ENCODE measurements around the gene ATXN2.

ATXN2 gene

DNA sequence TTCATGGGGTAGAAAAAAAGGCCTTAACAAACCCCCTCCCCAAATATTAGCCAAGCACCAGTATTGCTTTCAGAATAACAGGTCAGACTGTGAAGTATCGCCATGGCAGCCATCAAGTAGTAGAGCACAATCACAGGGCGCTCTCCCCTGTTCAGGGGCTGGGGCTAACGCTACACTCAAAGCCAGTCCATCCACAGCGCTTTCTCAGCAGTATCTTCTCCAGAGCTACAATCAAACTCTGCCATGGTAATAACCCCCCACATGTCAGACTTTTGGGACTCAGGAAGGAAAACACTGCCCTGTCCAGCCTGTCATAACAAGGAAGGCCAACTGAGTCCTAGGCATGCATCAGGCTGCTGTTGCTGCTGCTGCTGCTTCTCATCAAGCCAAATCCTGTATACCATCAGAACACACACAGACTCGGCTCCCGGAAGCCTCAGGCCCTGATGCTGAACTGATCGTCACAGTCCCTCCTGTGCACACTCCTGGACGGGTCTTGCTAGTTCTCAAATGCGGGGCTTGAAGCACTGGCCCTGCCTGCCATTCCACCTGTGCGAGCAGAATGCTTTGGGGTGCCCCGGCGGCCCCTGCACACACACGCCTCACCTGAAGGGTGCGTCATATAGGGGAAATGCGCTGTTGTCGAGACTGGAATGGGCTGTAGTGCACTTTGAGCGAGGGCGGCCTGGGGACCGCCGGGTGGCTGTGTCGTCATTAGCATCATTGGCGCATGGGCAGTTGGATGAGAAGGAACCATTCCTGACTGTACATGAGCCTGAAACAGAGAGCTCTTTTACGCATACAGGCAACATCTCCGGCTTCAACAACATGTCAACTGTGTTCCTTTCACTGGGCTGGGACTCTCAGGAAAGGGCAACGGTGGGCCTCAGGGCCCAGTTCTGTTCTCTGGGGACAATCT lies 145.8 kb downstream of the ATXN2 start:
- no peak for DNase-seq (ENCODE audit: extremely low read depth in 1 of 2, low read depth in 1 of 2)

DNA sequence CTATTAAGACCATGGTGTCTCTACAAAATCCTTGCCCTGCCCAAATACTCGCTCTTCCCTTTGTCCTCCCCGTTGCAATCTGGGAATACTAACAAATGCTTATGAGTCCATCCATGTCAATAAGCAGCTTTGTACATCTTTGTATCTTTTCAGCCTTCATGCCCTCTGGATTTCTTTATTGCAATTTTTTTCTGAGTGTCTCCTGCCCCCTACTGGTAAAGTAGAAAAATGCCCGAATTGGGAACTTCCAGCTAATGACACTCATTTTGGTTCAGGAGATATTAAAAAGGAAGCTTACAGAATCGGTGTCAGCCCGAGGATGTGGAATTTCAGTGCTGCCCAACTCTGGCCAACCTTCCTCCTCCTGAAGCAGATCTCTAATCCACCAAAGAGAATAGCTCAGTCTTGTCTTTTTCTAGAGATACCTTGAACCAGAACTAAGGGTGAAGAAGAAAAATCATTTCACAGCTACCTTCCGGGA lies 147.4 kb downstream of the ATXN2 start:
- no peak for DNase-seq (ENCODE audit: extremely low read depth in 1 of 2, low read depth in 1 of 2)

DNA sequence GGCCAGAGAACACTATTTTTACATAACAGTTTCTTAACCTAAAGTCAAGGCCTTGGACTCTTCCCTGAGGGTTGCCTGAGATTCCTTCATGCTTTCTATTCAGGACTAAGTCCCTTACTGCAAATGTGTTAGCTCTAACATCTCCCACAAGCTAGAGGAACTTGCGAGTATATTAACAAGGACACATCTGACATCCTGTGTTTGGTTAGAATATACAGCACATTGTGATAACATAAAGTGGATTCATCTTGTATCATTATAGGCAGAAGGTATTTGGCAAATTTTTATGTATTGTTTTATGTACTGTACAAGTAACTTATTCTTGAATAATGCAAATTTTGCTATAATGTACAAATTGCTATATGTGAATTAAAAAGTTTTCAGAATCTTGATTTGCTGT lies 147.9 kb downstream of the ATXN2 start:
- no peak for DNase-seq (ENCODE audit: extremely low read depth in 1 of 2, low read depth in 1 of 2)

DNA sequence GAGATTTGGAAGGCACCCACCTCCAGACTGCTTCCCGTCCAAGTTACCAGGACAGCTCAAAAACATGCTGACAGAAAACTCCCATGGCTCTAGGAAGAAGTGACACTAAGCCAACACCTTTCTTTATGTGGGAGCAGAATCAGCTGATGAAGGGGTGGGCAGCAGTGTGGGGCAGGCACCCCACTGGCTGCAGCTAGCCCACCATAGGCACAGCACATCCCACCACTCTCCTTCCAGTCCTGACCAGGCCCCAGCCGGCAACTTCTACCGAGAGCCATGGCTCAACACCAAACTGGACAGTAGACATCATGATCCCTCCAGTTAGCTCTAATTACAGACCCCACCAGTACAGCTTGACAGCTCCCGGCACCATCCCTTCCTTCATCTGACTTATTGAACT lies 148.4 kb downstream of the ATXN2 start:
- DNase-seq (ENCODE audit: extremely low read depth in 1 of 2, low read depth in 1 of 2), result no peak

DNA sequence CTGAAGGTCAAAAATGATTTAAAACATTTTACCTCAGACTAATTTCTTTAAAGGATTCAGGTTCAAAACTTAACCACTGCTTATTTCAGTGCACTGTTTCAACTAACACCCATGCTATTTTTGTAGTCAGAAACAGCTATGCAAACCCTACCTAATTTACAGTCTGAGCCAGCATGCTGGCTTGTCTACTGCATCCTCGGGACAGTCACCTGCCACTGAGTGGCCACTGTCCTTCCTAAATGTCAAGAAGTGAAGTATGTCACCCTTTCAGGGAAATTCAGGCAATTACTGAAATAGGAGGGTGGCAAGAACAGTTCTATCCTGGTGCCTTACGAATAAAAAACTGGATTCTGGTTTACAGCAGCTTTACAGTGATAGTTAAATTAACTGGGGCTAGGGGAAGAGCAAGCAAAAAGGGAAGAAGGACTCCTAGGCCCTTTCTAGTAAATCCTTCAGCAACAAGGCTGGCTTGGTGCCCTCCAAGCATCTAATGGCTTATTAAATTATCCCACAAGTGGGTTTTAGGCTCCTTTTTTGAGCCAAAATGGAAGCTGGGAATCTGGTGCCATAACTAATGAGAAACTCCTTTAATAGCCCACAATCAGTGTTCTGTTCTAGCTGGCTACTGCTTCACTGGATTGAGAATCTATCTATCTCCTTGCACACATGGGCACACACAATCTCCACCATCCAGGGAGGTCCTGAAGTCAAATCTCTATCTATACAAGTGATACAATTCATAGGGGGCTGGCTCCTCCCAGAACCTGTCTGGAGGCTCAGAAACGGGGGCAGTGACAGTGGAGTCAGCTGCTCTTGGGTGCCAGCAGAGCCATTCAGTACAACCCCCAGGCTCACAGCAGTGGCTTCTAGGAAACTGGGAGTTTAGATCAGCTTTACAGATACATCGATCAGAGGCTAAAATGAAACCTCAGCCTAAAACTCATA lies 150.0 kb downstream of the ATXN2 start:
- no peak for DNase-seq (ENCODE audit: extremely low read depth in 1 of 2, low read depth in 1 of 2)

DNA sequence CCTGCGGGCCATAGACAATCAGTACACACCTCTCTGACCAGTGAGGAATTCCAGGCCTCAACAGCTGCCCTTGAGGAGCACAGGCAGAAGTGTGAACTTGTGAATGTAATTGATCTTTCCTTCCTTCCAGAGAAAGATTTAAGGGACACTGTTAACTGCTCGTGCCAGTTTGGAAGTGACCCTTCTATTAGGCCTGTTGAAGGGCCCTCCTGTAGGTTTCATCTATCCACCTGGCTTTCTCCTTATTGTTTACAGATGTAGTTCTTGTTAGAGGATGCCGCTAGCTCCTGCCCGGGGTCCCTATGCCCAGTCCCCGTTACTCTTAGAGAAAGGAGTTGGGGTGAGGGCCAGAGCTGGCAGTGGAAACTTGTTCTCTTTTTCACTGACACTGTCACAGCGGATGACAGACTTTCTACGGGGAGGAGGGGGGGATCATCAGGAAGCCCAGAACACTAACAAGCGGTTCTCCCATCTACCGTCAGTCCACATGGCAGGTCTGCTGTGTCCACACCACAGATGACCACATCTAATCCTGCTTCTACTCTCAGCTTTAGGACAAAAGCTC lies 150.8 kb downstream of the ATXN2 start:
- no peak for DNase-seq (ENCODE audit: extremely low read depth in 1 of 2, low read depth in 1 of 2)

DNA sequence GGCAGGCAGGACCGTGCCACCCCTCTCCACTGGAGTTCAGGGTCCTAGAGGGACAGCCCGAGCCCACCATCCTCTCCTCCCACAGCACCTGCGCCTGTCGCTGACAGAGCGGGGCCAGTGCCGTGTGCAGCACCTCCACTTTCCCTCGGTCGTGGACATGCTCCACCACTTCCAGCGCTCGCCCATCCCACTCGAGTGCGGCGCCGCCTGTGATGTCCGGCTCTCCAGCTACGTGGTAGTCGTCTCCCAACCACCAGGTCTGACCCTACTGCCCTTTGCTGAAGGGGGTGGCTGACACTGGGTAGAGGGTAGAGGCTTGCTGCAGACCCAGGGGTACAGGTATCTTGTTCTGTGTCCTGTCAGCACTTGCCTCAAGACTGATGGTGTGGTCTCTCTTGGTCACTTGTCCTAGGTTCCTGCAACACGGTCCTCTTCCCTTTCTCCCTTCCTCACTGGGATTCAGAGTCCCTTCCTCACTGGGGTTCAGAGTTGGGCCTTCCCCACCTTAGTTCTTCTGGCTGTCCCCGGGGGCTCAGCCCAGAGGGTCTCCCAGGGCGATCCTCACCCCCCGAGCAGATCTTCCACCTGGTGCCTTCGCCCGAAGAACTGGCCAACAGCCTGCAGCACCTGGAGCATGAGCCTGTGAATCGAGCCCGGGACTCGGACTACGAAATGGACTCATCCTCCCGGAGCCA lies 151.4 kb downstream of the ATXN2 start:
- no peak for DNase-seq (ENCODE audit: extremely low read depth in 1 of 2, low read depth in 1 of 2)

DNA sequence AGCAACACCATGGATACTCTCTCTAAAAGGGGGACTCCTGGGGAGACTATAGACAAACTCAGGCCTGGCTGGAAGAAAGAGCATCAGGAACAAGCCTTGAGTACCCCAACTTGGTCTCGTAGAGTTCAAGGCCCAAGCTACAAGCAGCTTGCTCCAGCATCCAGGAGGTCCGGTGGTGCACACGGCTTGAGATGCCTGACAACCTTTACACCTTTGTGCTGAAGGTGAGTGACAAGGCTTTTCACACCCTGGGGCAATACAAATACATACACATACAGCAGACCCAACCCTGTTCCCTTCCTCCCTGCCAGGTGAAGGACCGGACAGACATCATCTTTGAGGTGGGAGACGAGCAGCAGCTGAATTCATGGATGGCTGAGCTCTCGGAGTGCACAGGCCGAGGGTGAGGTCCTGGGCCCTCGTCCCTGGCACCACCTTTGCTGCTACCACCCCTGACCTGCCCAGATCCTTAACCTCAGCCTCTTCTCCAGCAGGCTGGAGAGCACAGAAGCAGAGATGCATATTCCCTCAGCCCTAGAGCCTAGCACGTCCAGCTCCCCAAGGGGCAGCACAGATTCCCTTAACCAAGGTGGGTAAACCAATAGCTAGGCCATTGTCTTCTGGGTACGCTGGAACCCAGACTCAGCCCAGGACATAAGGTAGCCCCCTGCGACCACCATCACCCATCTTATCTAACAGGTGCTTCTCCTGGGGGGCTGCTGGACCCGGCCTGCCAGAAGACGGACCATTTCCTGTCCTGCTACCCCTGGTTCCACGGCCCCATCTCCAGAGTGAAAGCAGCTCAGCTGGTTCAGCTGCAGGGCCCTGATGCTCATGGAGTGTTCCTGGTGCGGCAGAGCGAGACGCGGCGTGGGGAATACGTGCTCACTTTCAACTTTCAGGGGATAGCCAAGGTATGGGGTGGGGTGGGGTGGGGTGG lies 152.2 kb downstream of the ATXN2 start:
- DNase-seq (ENCODE audit: extremely low read depth in 1 of 2, low read depth in 1 of 2), result no peak

DNA sequence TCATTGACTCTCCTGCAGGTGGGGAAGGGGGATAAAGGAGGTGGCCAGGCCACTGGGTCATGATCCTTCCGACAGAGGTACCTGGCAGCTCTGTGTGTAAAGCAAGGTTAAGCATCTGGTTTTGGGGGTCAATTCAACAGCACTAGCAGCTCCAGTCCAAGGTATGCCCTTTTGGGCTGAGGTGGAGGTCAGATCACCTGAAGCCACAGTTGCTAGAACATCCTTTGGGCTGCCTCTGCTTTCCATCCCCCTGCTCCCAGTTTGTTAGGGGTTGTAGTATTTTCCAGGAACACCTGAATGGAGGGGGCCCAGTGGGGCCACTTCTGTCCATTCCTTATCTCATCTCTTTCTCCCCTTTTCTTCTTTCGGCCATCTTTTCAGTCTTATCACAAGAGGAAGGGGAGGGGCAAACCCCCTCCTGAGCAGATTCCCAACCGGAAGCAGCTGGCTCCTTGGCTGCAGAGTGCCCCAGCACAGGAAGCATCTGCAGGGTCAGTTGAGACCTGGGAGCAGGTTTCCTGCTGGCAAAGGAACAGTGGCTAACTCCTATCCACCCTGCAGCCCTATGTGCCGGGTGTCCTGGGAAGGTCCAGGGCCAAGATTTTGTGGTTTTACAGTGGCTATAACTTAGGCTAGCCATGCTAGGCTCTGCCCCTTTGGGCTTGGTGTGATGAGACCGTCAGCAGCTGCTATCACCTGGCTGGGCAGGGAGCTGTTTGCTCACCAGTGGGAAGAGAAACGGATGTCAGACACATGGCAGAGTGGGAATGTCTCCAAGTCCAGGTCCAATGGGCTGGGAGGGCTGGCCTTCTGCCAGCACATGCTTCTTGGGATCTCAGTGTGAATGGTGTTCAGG lies 153.2 kb downstream of the ATXN2 start:
- no peak for DNase-seq (ENCODE audit: extremely low read depth in 1 of 2, low read depth in 1 of 2)

DNA sequence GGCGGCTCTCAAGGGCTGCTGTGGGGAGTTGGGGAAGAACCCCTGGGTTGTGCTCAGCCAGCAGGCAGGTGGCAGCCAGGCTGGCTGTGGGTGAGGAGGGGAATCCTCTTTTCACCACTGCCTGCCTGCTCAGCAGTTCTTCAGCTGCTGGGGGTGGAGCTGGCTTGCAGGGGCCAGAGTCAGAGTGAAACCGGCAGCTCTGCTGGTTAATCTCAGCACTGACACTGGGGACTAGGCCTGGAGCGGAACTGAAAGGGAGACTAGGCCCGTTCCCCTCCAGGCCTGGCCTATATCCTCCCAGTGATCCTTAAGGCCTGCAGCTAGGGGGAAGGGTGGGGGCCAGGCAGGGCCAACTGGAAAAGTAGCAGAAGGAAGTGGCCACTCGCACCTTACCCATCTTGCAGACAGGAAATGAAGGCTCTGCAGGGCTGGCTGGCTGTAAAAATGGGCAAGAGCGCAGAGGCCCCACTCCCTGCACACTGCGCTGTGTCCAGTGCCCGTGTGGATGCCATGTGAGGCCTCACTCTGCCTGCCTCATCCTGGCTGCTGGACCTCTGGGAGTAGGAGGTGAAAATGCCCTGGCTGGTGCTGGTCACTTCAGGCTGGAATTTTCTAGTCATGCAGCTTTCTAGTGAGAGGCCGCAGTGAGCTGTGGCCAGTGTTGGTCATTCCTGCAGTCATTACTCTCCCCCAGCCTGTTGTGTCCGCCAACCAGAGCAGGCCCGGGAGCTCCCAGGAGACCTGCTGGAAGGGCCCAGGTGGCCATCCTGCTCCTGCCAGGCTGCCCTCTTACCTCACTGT lies 154.0 kb downstream of the ATXN2 start:
- DNase-seq (ENCODE audit: extremely low read depth in 1 of 2, low read depth in 1 of 2), result peak in 1 of 2 donors; percentile 54

DNA sequence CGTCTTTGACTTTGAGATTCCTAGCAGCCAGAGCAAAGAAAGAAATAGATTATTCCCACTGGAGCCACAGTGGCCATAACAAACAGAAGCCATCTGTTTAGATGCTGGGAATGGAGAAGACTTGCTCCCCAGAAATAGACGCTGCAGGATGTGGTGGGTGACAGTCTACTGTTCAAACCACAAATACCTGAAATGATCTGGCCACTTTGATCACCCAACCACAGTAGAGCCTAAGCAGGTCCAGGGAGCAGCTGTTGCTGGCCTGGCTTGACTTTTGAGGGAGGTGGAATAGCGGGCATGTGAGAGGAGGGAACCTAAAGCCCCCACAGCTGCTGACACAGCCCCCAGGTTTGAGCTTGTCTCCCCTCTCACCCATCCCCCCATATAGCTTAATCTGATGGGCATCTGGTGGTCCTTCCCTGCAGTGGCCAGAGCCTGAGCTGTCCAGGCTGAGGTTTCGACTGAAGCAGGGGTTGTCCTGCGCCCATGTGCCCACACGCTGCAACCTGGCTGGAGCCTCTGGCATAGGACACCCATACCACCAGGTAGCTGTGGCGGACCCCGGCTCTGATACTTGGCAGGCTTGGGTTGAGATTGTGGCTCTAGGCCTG lies 154.7 kb downstream of the ATXN2 start:
- DNase-seq (ENCODE audit: extremely low read depth in 1 of 2, low read depth in 1 of 2), result no peak

DNA sequence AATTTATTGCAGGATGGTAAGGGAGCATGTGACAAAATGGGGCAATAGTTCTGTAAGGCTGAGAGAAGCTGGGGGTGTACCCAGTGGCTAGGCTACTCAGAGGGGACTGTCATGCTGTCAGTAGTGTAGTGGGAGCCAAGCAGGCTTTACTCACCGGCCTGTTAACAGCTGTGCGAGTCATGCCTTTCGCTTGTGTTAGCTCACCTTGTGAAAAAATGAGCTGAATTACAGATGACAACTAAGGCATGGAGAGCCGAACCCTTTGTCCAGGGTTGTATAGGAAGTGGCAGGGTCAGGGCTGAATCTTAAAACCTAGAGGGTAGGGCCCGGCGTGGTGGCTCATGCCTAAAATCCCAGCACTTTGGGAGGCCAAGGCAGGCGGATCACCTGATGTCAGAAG lies 155.5 kb downstream of the ATXN2 start:
- no peak for DNase-seq (ENCODE audit: extremely low read depth in 1 of 2, low read depth in 1 of 2)

DNA sequence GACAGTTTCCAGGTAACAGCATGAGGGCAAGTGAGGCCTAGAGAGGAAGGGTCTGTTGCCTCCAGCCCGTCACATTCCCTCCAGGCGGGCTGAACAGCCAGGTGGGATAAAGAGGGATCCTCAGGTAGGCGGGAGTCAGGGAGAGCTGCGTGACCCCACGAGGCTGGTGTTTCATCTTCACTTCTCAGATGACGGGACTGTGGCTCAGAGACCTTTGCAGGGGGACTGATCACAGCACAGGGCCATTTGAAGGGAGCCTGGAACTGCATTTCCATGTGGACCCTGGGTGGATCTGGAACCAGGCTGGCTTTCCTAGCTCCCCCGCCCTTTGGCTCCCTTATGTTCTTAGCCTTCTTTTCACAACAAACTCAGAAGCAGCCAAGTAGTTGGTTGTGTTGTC lies 156.0 kb downstream of the ATXN2 start:
- no peak for DNase-seq (ENCODE audit: extremely low read depth in 1 of 2, low read depth in 1 of 2)

DNA sequence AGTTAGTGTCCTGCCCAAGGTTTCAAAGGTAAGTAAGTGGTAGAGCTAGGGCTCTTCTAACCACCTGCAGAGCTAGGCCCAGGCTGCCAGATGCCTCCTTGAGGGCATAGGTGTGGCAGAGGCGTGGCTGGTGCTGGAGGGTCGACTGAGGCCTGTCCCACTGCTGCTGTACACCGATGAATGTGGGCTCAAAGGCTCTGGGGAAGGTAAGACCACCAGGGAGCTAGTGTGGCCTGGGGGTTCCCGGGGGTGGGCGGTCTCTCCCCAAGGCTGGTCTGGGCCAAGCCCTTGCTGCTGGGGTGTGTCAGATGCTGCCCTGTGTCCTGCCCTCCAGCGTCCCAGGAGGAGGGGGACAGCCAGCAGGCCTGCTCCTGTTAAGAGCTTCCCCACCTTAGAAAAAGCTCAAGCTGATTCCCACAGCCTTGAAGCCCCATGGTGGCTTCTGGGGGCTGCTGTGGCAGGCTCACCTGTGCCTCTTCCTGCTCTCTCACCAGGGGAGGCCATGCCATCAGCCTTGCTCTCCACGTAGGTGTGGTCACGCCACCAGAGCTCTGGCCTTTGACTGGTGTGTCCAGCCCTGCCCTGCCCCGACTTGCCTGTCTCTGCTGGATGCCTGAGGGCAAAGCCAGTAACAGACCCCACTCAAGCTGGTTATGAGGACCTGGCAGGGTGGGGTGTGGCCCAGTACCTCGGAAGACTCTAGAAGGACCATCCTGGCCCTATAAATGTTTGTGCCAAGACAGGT lies 156.6 kb downstream of the ATXN2 start:
- no peak for DNase-seq (ENCODE audit: extremely low read depth in 1 of 2, low read depth in 1 of 2)

DNA sequence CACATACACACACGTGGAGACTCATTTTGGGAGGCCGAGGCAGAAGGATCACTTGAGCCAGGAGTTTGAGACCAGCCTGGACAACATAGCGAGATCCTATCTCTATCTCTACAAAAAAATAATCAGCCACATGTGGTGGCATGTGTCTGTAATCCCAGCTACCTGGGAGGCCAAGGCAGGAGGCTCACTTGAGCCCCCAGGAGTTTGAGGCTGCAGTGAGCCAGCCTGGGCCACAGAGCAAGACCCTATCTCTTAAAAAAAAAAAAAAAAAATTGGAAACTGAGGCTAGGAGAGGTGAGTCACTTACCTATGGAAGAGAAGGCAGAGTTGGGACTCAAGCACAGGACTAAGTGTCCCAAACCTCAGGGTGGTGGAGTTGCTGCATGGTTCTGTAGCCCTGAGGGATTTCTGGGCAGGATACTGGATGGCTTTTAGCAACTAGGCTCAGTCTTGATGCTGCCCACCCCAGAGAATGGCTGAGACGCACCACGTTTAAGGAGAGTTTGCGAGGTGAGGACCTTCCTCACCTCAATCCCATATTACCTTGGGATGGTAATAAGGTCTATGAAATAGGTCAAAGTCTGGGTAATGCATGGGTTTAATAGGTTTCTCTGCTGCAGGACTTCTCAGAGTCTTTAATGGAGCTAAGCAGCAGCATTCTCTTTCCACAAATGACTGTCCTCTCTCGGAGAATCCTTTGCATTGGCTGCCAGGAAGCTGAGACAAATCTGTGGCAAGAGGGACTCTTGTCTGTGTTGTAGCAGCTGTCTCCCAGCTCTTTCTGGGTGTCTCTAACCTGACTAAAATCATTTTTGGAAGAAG lies 157.8 kb downstream of the ATXN2 start:
- DNase-seq (ENCODE audit: extremely low read depth in 1 of 2, low read depth in 1 of 2), result no peak

DNA sequence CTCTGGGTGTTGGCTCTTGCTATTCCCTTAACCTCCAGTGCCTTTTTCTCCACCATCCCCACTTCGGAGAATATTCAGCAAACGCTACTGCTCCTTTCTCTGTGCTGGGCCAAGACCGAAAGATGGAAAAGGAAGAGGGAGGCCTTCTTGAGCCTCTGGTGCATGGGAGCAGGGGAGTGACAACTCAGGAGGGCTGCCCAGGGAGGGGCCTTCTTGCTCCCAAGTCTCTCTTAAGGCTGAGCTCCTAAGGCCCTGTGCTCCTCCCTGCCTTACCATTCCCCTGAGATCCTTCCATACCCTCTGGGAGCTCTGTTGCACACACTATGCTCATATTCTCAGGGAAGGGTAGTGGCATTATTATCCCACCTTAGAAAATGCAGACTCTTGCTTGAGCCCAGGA lies 158.5 kb downstream of the ATXN2 start:
- DNase-seq (ENCODE audit: extremely low read depth in 1 of 2, low read depth in 1 of 2), result no peak

Measured in activated CD8-positive, alpha-beta memory T cell treated with anti-CD3 and anti-CD28 coated beads for 1 hour (primary cell).